Suprapubic skin (tissue), 3 donors: Measurements from ENCODE around the gene AP5B1.

Experiments used
- EP300 ChIP-seq: sonication (generic); formaldehyde crosslinking; IDR thresholded peaks from one replicate; pipeline ENCODE4 v1.6.1; 2017; ENCODE audit warnings: antibody characterized with exemption
- POLR2A ChIP-seq, 2 donors: fragments of 450-650 bp; IDR thresholded peaks; one replicate each; pipeline ENCODE4 v1.6.1; 2017; ENCODE audit warnings: antibody characterized with exemption in 2 of 2, mild to moderate bottlenecking in 2 of 2, moderate library complexity in 2 of 2
- TF ChIP-seq, protein P1 (sequence below), 2 donors: fragments of 200-600 bp in 1 of 2; fragments of 450-650 bp in 1 of 2; sonication (generic) in 1 of 2; IDR thresholded peaks; one replicate each; pipeline ENCODE4 v1.5.1; 2016 to 2019; ENCODE audit warnings: antibody characterized with exemption in 2 of 2, mild to moderate bottlenecking in 1 of 2, moderate library complexity in 1 of 2

DNA sequence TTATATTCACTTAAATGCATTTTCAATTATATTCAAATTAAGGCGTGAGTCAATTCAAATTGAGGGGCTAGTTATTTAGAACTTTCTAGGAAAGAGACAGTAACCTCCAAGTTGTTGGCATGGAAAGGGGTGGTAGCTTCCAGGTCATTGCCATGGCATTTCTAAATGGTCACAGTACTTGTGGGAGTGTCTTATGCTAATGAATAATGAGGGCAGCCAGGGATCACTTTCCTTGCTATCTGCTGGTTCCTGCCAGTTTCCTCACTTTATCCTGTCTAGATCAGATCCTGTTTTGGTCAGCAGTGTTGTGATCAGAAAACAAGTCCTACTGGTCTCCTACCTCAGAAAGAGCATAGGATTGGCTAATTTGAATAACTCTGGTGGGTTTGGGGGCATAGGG lies 38.4 kb downstream of the AP5B1 start:
- TF ChIP-seq, protein P1, sequence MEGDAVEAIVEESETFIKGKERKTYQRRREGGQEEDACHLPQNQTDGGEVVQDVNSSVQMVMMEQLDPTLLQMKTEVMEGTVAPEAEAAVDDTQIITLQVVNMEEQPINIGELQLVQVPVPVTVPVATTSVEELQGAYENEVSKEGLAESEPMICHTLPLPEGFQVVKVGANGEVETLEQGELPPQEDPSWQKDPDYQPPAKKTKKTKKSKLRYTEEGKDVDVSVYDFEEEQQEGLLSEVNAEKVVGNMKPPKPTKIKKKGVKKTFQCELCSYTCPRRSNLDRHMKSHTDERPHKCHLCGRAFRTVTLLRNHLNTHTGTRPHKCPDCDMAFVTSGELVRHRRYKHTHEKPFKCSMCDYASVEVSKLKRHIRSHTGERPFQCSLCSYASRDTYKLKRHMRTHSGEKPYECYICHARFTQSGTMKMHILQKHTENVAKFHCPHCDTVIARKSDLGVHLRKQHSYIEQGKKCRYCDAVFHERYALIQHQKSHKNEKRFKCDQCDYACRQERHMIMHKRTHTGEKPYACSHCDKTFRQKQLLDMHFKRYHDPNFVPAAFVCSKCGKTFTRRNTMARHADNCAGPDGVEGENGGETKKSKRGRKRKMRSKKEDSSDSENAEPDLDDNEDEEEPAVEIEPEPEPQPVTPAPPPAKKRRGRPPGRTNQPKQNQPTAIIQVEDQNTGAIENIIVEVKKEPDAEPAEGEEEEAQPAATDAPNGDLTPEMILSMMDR (IDR thresholded peaks at IDR 0.05): no peak
- TF ChIP-seq POLR2A (IDR thresholded peaks at IDR 0.05) (no peak), EP300 (no peak)
